ENCODE data around the gene LATS2. TPM values are rescaled to one million over a fixed set of nuclear protein-coding genes. Genes with fewer than 3 reads are reported as not detected.

The LATS2 gene
- total RNA-seq, 1 donor from 2014 or later = 31.3 TPM

DNA sequence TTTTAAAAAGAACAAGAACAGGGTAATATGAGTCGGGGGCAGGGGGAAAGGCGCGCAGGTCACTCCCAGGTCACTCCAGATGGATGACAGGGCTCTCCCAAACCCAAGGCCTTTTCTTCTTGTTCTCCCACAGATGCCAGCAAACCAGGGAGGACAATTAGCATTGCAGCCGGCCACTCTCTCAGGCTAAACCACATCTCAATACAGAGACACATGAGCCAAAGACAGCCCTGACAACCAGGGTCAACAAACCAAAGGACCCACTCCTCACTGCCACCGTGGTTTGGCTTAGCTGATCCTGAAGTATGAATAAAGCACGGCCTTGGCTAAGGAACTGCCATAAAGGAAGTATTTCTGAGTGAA is 47.3 kb downstream of the LATS2 start:
- no peak for DNase-seq

GRCh38 chr13:21013682-21014038 is 47.7 kb downstream of the LATS2 start:
- no peak for DNase-seq

DNA sequence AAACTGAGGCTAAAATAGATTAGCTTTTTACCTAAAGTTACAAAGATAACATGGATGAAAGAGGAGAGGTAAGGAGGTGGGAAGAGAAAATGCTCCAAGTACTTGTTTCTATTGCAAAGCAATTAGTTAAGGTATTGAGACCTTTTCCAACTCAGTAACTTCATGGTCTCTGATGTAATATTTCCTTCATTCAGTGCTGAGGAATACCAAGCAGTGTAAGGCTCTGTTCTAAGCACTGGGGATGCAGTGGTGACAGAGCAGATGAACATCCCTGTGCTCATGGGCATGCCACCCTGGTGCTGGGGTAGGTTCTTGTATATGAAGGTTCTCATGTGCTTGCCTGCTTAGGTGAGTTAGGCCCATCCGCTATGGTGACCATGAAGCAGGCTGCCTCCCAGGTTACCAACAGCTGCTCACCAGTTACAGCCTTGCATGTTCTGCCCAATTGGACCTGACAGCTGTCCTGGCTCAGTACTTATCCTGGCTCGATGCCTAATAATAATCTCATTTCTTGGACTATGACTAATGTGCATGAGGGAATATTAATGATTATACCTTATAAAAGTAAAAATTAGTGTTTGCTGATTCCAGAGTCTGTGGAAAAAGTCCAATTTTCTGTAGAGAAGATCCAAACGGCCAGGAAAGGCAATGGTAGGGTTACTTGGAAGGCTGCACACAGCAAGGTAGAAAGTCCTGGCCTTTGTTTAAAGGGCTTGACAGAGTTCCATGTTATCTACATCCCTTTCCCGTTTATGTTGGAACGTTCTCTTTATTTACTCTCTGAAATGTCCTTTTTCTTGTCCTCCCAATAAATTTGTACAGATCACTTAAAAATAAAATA is 48.3 kb downstream of the LATS2 start:
- DNase-seq = peak; percentile 44

- DNase-seq = no peak
Measured at GRCh38 chr13:21012211-21012610, 49.2 kb downstream of the LATS2 start.

DNA sequence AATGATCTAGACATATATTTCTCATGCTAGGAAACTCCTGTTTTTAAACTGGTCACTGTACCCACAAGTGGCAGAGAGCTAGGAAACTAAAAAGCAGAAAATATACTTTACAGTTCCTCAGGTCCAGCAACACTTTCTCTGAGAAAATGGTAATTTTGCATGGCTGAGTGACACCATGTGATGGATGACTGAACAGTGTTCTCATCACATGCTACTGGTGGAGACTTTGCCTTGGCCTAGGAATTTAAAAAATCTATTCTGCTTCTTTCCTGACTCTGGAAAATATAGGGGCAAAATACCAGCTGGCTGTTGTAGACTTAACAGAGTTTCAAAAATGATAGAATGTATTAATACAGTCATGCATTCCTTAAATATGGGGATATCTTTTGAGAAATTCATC is 50.0 kb downstream of the LATS2 start:
- no peak for DNase-seq

GRCh38 chr13:21010621-21011020 is 50.8 kb downstream of the LATS2 start:
- DNase-seq = no peak

- DNase-seq = no peak
Measured at GRCh38 chr13:21009036-21009435, 52.4 kb downstream of the LATS2 start.

DNA sequence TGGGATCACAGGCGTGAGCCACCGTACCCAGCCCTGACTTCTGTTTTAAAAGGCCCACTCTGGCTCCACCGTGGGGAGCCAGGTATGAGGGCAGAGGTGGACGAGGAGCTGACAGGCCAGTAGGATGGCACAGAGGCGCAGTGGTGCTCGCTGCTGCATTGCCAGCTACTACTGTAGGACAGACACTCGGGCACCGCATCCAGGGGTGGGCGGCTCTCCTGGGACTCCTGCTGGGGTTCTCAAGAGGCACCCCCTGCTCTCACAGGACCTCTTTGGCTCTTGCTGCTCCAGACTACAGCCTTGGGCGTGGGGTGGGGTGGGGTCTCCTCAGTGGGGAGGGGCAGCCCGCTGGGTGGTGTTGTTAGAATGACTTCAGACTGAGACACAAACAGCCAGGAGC is 53.4 kb downstream of the LATS2 start:
- DNase-seq = no peak

- DNase-seq = no peak
Measured at GRCh38 chr13:21006141-21007005, 55.0 kb downstream of the LATS2 start.

GRCh38 chr13:21005193-21005592 is 56.2 kb downstream of the LATS2 start:
- DNase-seq = no peak

DNA sequence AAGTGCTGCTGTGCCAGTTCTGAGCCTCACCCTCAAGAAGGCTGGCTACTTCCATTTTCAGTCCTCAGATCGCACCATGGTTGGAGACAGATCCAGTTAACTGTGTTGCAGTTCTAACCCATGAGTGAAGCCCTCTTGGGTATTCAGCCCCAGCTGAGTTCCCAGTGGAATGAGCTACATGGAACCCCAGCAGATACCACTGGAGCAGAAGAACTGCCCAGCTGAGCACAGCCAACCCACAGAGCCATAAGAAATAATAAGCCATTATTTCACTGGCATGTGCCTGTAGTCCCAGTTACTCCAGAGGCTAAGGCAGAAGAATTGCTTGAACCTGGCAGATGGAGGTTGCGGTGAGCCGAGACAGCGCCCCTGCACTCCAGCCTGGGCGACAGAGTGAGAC is 59.9 kb downstream of the LATS2 start:
- DNase-seq = no peak

DNA sequence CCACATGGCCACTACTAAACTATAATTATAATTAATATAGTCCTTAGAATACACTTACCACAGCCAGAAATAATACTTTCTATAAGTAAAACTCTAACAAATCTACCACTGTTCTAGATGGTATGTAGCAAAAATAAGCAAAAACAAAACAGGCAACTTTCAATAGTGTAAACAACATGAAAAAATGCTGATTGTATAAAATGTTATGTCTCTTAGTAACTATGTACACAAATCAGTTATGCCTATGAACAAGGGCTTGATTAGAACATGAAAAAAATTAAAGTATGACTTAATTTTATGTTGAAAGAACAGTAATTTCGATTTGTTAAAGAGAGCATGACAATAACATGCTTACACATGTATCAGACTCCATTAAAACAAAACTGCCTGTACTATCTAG is 60.7 kb downstream of the LATS2 start:
- no peak for DNase-seq

DNA sequence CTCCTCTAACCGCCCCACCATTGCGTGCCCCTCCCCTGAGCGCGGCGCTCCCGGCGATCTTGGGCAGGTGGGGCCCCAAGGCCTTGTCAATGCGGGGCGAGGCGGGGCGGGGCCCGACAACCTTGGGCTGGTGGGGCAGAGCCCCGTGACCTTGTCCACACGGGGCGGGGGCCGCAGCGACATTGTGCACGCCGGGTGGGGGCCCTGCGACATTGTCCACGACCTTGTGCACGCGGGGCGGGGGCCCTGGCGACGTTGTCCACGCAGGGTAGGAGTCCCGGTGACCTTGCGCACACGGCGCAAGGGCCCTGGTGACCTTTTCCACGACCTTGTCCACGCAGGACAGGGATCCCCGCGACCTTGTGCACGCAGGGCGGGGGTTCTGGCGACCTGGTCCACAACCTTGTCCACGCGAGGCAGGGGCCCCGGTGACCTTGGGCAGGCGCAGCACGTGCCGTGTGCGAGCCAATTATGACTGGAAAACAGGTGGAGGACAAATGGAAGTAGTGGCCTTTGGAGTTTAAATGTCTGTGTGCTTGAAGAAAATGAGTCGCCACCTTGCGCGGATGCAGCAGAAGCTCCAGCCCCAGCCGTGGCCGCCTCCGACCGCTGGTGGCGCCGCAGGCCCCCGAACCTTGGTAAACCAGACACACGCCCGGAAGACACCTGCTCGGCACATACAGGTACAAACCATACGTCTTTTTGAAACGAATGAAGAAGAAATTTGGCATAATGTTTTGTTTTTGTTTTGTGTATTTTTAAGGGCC is 62.6 kb downstream of the LATS2 start:
- DNase-seq = no peak

- DNase-seq = peak; percentile 78
Measured at GRCh38 chr13:20997301-20998161, 63.9 kb downstream of the LATS2 start.

- DNase-seq = no peak
Measured at GRCh38 chr13:20995245-20995838, 66.0 kb downstream of the LATS2 start.

- DNase-seq = no peak
Measured at GRCh38 chr13:20994441-20994821, 67.0 kb downstream of the LATS2 start.

GRCh38 chr13:20993661-20994440 is 67.5 kb downstream of the LATS2 start:
- DNase-seq = no peak

GRCh38 chr13:20993211-20993610 is 68.2 kb downstream of the LATS2 start:
- DNase-seq = no peak

DNA sequence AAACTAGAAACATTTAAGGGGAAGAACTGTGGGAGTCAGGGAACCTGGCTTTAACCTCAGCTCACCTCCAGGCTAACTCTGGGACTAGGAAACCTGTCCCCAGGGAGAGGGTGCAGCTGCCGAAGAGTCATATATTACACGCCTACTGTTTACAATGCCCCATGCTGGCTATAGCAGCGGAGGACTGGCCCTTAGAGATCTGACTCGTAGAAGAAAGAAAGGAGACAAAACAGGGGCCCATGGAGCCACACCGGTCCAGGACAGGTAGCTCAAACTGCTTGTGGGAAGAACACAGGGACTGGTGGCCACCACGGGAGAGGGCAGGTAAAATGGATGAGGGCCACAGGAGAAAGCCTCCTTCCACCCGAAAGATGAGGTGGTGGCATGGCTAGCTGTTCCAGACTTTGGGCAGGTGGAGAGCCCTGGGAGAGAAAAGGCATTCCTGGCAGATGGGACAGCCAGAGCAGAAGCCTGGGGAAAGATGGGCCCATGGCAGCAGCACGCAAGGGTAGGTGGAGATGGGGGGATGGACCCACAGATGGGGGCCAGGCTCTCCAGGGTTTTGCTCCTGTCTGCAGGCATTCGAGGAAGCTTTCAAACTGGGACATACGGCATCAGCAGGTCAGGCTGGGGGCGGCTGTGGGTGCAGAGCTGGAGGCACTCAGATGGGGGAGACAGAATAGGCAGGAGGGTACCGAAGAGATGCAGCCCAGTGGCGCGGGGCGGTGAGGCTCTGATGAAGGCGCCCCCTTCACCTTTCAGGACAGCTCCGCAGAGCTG is 69.5 kb downstream of the LATS2 start:
- DNase-seq = no peak

GRCh38 chr13:20990910-20991525 is 70.4 kb downstream of the LATS2 start:
- no peak for DNase-seq
